Calu3 (cell line): ENCODE measurements around the gene OPCML. TPM values are rescaled to one million over a fixed set of nuclear protein-coding genes. Genes with fewer than 3 reads are reported as not detected.

Source experiments
- BruUV-seq: library from RNA; stranded (reverse); fragments of 400-500 nt; replicated peaks from 2 replicates; lab custom pipeline; 2021; lab: Mats Ljungman, UMichigan
- CTCF ChIA-PET: fragments of 300-600 bp; sonication (Branson Sonifier 250); formaldehyde crosslinking; loops from one replicate; lab custom pipeline; 2022; ENCODE audit warnings: antibody characterized with exemption; lab: Charles Lee
- DNase-seq: peaks from one replicate; pipeline ENCODE4 v3.0.0; 2022
- H3K27ac Mint-ChIP-seq: one replicate; pipeline ENCODE4 v1.8.0; 2022; ENCODE audit warnings: mixed read lengths; ENCODE audit not compliant: unreplicated experiment
- H3K27me3 Mint-ChIP-seq: one replicate; pipeline ENCODE4 v1.8.0; 2022; ENCODE audit warnings: mixed read lengths; ENCODE audit not compliant: unreplicated experiment
- H3K36me3 Mint-ChIP-seq: one replicate; pipeline ENCODE4 v1.8.0; 2022; ENCODE audit warnings: mild to moderate bottlenecking, moderate library complexity, mixed read lengths; ENCODE audit not compliant: insufficient read depth, unreplicated experiment
- H3K4me1 Mint-ChIP-seq: one replicate; pipeline ENCODE4 v1.8.0; 2022; ENCODE audit warnings: mild to moderate bottlenecking, low read depth, mixed read lengths; ENCODE audit not compliant: unreplicated experiment
- H3K4me3 Mint-ChIP-seq: one replicate; pipeline ENCODE4 v1.8.0; 2022; ENCODE audit warnings: mild to moderate bottlenecking, low read depth, moderate library complexity, mixed read lengths; ENCODE audit not compliant: unreplicated experiment
- H3K9me3 Mint-ChIP-seq: one replicate; pipeline ENCODE4 v1.8.0; 2022; ENCODE audit warnings: low read depth, mixed read lengths; ENCODE audit not compliant: unreplicated experiment
- CTCF ChIP-seq: fragments of 200-600 bp; IDR thresholded peaks from one replicate; pipeline ENCODE4 v1.8.0; 2022; ENCODE audit warnings: antibody characterized with exemption; ENCODE audit not compliant: unreplicated experiment
- intact Hi-C: fragments of 100-400 bp; cut with micrococcal nuclease; formaldehyde crosslinking; loops from one replicate; pipeline ENCODE4 v1.10.0; 2022; ENCODE audit not compliant: unreplicated experiment
- total RNA-seq: library from RNA; stranded (reverse); gene quantifications from 2 replicates; pipeline ENCODE4 v1.2.3, GENCODE V29; 2022

The OPCML gene
- total RNA-seq, 1 experiment from 2014 or later: not detected

DNA sequence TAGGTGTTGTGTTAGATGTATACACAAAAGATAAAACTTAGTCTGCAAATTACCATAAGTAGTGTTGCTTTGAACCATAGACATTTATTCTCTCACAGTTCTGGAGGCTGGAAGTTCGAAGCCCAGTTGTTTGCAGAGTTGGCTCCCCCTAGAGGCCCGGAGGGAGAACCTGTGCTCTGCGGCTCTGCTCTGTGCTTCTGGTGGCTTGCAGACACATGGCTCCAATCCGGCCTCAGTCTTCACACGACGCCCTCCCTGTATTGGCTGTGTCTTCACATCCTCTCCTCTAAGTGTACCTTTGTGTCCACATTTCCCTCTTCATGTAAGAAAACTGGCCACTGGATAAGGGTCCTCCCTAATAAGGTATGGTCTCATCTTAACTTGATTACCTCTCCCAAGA lies 128.4 kb downstream of the OPCML start:
- DNase-seq: no peak
- TF ChIP-seq CTCF: no peak
- intact Hi-C loops: no loop called here
- Mint-ChIP-seq H3K36me3 (no peaks in the 10 kb centered on the region), H3K4me1 (no peaks in the 10 kb centered on the region), H3K27ac (no peak overlapping the region), H3K27me3 (no peaks in the 10 kb centered on the region), H3K4me3 (no peak overlapping the region), H3K9me3 (peaks cover 18% of the 10 kb centered on the region)
- no TSS peak for BruUV-seq
- CTCF ChIA-PET: no interaction called here

- Mint-ChIP-seq H3K9me3 (peaks cover 20% of the 10 kb centered on the region), H3K27ac (no peak overlapping the region)
- CTCF ChIA-PET: no interaction called here
These were observed 129.8 kb downstream of the OPCML start for GRCh38 chr11:133402551-133402950.

GRCh38 chr11:133399855-133400625 lies 132.3 kb downstream of the OPCML start:
- no TSS peak for BruUV-seq
- Mint-ChIP-seq H3K4me1 (no peaks in the 10 kb centered on the region), H3K27ac (no peak overlapping the region), H3K4me3 (no peak overlapping the region), H3K36me3 (no peaks in the 10 kb centered on the region), H3K9me3 (peaks cover 17% of the 10 kb centered on the region), H3K27me3 (no peaks in the 10 kb centered on the region)
- intact Hi-C loops: no loop called here
- TF ChIP-seq CTCF: no peak
- CTCF ChIA-PET: no interaction called here
- DNase-seq: no peak

More at GRCh38 chr11:133402551-133402950, 129.8 kb downstream of the OPCML start:
- H3K36me3 Mint-ChIP-seq: no peaks in the 10 kb centered on the region
- H3K4me1 Mint-ChIP-seq: no peaks in the 10 kb centered on the region
- no peak for DNase-seq
- TF ChIP-seq CTCF: no peak
- BruUV-seq: no TSS peak
- H3K4me3 Mint-ChIP-seq: no peak overlapping the region
- intact Hi-C loops: no loop called here
- no peaks in the 10 kb centered on the region for H3K27me3 Mint-ChIP-seq

GRCh38 chr11:133399294-133399693 lies 133.0 kb downstream of the OPCML start:
- CTCF ChIA-PET: no interaction called here

More at GRCh38 chr11:133399294-133399693, 133.0 kb downstream of the OPCML start:
- TF ChIP-seq CTCF: no peak
- no peaks in the 10 kb centered on the region for H3K4me1 Mint-ChIP-seq
- no peak overlapping the region for H3K4me3 Mint-ChIP-seq
- DNase-seq: no peak
- no peak overlapping the region for H3K27ac Mint-ChIP-seq
- intact Hi-C loops: no loop called here
- H3K36me3 Mint-ChIP-seq: no peaks in the 10 kb centered on the region
- no peaks in the 10 kb centered on the region for H3K27me3 Mint-ChIP-seq
- peaks cover 20% of the 10 kb centered on the region for H3K9me3 Mint-ChIP-seq
- no TSS peak for BruUV-seq
